HEK293 (cell line): ENCODE measurements around the gene BUB3.

Experiments
- CTCF ChIA-PET: fragments of 350-600 bp; formaldehyde crosslinking; extraction: SDS; loops from one replicate; lab custom pipeline; 2021; ENCODE audit warnings: antibody characterized with exemption; lab: Yijun Ruan, JAX
- POLR2A ChIA-PET: fragments of 300-600 bp; formaldehyde crosslinking; extraction: SDS; loops from one replicate; lab custom pipeline; 2020; ENCODE audit warnings: antibody characterized with exemption, inconsistent platforms; lab: Yijun Ruan, JAX
- H3K27ac ChIP-seq: fragments of 200-500 bp; sonication (Bioruptor generic); 2 replicates; pipeline ENCODE4 v1.5.1; 2014; ENCODE audit warnings: low read depth, low read length, control low read depth, inconsistent platforms; ENCODE audit errors: extremely low read depth
- H3K36me3 ChIP-seq, 2 experiments: fragments of 200-500 bp in 1 of 2; sonication (Bioruptor generic) in 1 of 2; 1 replicate in 1 of 2; 2 replicates in 1 of 2; pipeline ENCODE4 v1.5.1; 2014 to 2017; ENCODE audit warnings: inconsistent platforms in 2 of 2, low read length in 2 of 2; ENCODE audit not compliant: control insufficient read depth in 2 of 2, insufficient read depth in 1 of 2
- H3K4me1 ChIP-seq: fragments of 200-500 bp; sonication (Bioruptor generic); 2 replicates; pipeline ENCODE4 v1.5.1; 2014; ENCODE audit warnings: mild to moderate bottlenecking, low read length, inconsistent platforms; ENCODE audit not compliant: control insufficient read depth, insufficient read depth
- H3K4me3 ChIP-seq: 2 replicates; pipeline ENCODE4 v1.5.1; 2011; ENCODE audit warnings: low read depth, mild to moderate bottlenecking, control low read depth, low read length, moderate library complexity
- H3K9me3 ChIP-seq: fragments of 200-500 bp; sonication (Bioruptor generic); 2 replicates; pipeline ENCODE4 v1.5.1; 2014; ENCODE audit warnings: low read depth, low read length, inconsistent platforms; ENCODE audit not compliant: control insufficient read depth, insufficient read depth
- HOXA7 ChIP-seq: sonication (generic); formaldehyde crosslinking; IDR thresholded peaks from 2 replicates; pipeline ENCODE4 v1.8.1; 2022; ENCODE audit warnings: missing genetic modification reagents, borderline replicate concordance
- IKZF3 ChIP-seq: fragments of 450-650 bp; IDR thresholded peaks from 2 replicates; pipeline ENCODE4 v1.5.0; 2018; ENCODE audit warnings: missing biosample characterization, mild to moderate bottlenecking, missing genetic modification characterization, moderate library complexity
- KLF16 ChIP-seq: fragments of 450-650 bp; formaldehyde crosslinking; IDR thresholded peaks from 2 replicates; pipeline ENCODE4 v1.5.1; 2017; ENCODE audit warnings: missing biosample characterization, missing genetic modification characterization
- KLF9 ChIP-seq: fragments of 450-650 bp; formaldehyde crosslinking; IDR thresholded peaks from 2 replicates; pipeline ENCODE4 v1.5.1; 2016; ENCODE audit warnings: missing biosample characterization, missing genetic modification characterization, low read depth
- SP3 ChIP-seq: fragments of 450-650 bp; formaldehyde crosslinking; IDR thresholded peaks from 2 replicates; pipeline ENCODE4 v1.5.1; 2016; ENCODE audit warnings: missing biosample characterization, missing genetic modification characterization
- ZFP41 ChIP-seq: fragments of 450-650 bp; formaldehyde crosslinking; IDR thresholded peaks from 2 replicates; pipeline ENCODE4 v1.5.1; 2016; ENCODE audit warnings: missing biosample characterization, missing genetic modification characterization, borderline replicate concordance
- ZNF112 ChIP-seq: fragments of 450-650 bp; formaldehyde crosslinking; IDR thresholded peaks from 2 replicates; pipeline ENCODE4 v1.5.0; 2017; ENCODE audit warnings: missing biosample characterization, missing genetic modification characterization
- ZNF2 ChIP-seq: fragments of 450-650 bp; formaldehyde crosslinking; IDR thresholded peaks from 2 replicates; pipeline ENCODE4 v1.5.1; 2016; ENCODE audit warnings: missing biosample characterization, missing genetic modification characterization
- ZNF211 ChIP-seq: fragments of 450-650 bp; formaldehyde crosslinking; IDR thresholded peaks from 2 replicates; pipeline ENCODE4 v1.5.1; 2016; ENCODE audit warnings: low read depth, missing biosample characterization, missing genetic modification characterization
- ZNF354C ChIP-seq: fragments of 450-650 bp; formaldehyde crosslinking; IDR thresholded peaks from 2 replicates; pipeline ENCODE4 v1.5.1; 2016; ENCODE audit warnings: missing biosample characterization, missing genetic modification characterization, low read depth, borderline replicate concordance
- ZNF391 ChIP-seq: fragments of 450-650 bp; formaldehyde crosslinking; IDR thresholded peaks from 2 replicates; pipeline ENCODE4 v1.5.1; 2016; ENCODE audit warnings: low read depth, missing biosample characterization, missing genetic modification characterization, borderline replicate concordance
- ZNF510 ChIP-seq: fragments of 450-650 bp; formaldehyde crosslinking; IDR thresholded peaks from 2 replicates; pipeline ENCODE4 v1.5.1; 2018; ENCODE audit warnings: mild to moderate bottlenecking, missing genetic modification characterization, missing biosample characterization; ENCODE audit not compliant: insufficient replicate concordance
- ZNF571 ChIP-seq: fragments of 450-650 bp; formaldehyde crosslinking; IDR thresholded peaks from 2 replicates; pipeline ENCODE4 v1.5.0; 2017; ENCODE audit warnings: missing biosample characterization, missing genetic modification characterization
- ZNF596 ChIP-seq: fragments of 450-650 bp; IDR thresholded peaks from 2 replicates; pipeline ENCODE4 v1.5.0; 2018; ENCODE audit warnings: missing biosample characterization, mild to moderate bottlenecking, missing genetic modification characterization, moderate library complexity
- ZNF776 ChIP-seq: fragments of 450-650 bp; formaldehyde crosslinking; IDR thresholded peaks from 2 replicates; pipeline ENCODE4 v1.5.0; 2017; ENCODE audit warnings: missing biosample characterization, missing genetic modification characterization, borderline replicate concordance
- ZNF791 ChIP-seq: fragments of 450-650 bp; formaldehyde crosslinking; IDR thresholded peaks from 2 replicates; pipeline ENCODE4 v1.5.1; 2016; ENCODE audit warnings: missing biosample characterization, missing genetic modification characterization
- ZSCAN23 ChIP-seq: fragments of 450-650 bp; formaldehyde crosslinking; IDR thresholded peaks from 2 replicates; pipeline ENCODE4 v1.5.1; 2016; ENCODE audit warnings: missing biosample characterization, missing genetic modification characterization
- TF ChIP-seq, protein P1 (sequence below): IDR thresholded peaks from 2 replicates; pipeline ENCODE4 v1.6.1; 2011; ENCODE audit warnings: mild to moderate bottlenecking, low read depth, low read length, borderline replicate concordance
- TF ChIP-seq, protein P2 (sequence below): fragments of 450-650 bp; formaldehyde crosslinking; IDR thresholded peaks from 2 replicates; pipeline ENCODE4 v1.5.1; 2016; ENCODE audit warnings: missing biosample characterization, missing genetic modification characterization
- TF ChIP-seq, protein P3 (sequence below): fragments of 450-650 bp; formaldehyde crosslinking; IDR thresholded peaks from 2 replicates; pipeline ENCODE4 v1.5.1; 2016; ENCODE audit warnings: missing biosample characterization, missing genetic modification characterization, low read depth
- TF ChIP-seq, protein P4 (sequence below): fragments of 450-650 bp; formaldehyde crosslinking; IDR thresholded peaks from 2 replicates; pipeline ENCODE4 v1.5.1; 2016; ENCODE audit warnings: missing biosample characterization, missing genetic modification characterization
- TF ChIP-seq, protein P5 (sequence below): sonication (generic); formaldehyde crosslinking; IDR thresholded peaks from 2 replicates; pipeline ENCODE4 v1.8.1; 2022; ENCODE audit warnings: mild to moderate bottlenecking, moderate library complexity, missing genetic modification reagents
- TF ChIP-seq, protein P6 (sequence below): fragments of 450-650 bp; formaldehyde crosslinking; IDR thresholded peaks from 2 replicates; pipeline ENCODE4 v1.5.1; 2016; ENCODE audit warnings: missing biosample characterization, missing genetic modification characterization

Gene BUB3

DNA sequence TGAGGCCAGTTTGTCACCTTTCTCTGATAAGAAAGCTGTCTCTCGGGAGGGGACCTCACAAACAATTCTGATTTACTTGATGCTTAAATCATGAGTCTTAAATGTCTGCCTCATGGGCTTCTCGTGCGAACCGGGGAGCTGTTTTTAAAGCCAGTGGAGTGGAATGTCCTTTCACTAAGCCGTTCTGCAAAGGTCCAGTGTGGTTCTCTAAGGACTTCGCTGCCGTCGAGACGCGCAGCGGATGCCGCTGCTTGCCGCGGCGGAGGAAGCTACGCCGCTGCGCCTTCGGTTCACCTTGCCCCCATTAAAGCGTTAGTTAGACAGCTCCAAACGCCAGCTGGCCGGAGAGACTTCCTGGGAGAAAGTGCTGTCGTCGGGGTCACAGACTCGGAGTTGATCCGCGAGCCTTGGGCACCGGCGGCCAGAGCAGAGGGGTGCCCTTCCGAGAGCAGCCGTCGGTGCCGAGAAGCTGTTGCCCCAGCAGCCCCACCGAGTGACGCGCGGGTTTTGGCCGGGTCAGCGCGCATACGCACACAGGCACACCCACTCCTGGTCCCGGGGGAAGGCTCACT is 19.8 kb upstream of the BUB3 start:
- ChIA-PET CTCF (interaction anchor here (0.6 to 4.1 kb wide), 10 partner anchors 25 to 662 kb away, joined by 3 to 20 read pairs (median 4); no protein-coding TSS in a partner anchor), POLR2A (interaction anchor here (1.1 kb wide), 1 partner anchor 20 kb away, joined by 6 read pairs; the partner anchor contains the start of gene BUB3)
- H3K9me3 ChIP-seq: no peaks in the 10 kb centered on the region
- H3K4me3 ChIP-seq: no peak overlapping the region
- H3K27ac ChIP-seq: no peak overlapping the region; the same call in 1 of the 2 replicates
- H3K4me1 ChIP-seq: no peaks in the 10 kb centered on the region
- TF ChIP-seq IKZF3 (tag by site-specific recombination): no peak
- no peak for TF ChIP-seq ZNF776 (tag by site-specific recombination)
- TF ChIP-seq ZNF211 (tag by site-specific recombination): no peak
- no peak for TF ChIP-seq ZNF791
- TF ChIP-seq ZFP41 (tag by site-specific recombination): no peak
- TF ChIP-seq ZNF354C: no peak
- TF ChIP-seq, protein P1, sequence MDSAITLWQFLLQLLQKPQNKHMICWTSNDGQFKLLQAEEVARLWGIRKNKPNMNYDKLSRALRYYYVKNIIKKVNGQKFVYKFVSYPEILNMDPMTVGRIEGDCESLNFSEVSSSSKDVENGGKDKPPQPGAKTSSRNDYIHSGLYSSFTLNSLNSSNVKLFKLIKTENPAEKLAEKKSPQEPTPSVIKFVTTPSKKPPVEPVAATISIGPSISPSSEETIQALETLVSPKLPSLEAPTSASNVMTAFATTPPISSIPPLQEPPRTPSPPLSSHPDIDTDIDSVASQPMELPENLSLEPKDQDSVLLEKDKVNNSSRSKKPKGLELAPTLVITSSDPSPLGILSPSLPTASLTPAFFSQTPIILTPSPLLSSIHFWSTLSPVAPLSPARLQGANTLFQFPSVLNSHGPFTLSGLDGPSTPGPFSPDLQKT: no peak
- TF ChIP-seq KLF16: no peak
- TF ChIP-seq, protein P2, sequence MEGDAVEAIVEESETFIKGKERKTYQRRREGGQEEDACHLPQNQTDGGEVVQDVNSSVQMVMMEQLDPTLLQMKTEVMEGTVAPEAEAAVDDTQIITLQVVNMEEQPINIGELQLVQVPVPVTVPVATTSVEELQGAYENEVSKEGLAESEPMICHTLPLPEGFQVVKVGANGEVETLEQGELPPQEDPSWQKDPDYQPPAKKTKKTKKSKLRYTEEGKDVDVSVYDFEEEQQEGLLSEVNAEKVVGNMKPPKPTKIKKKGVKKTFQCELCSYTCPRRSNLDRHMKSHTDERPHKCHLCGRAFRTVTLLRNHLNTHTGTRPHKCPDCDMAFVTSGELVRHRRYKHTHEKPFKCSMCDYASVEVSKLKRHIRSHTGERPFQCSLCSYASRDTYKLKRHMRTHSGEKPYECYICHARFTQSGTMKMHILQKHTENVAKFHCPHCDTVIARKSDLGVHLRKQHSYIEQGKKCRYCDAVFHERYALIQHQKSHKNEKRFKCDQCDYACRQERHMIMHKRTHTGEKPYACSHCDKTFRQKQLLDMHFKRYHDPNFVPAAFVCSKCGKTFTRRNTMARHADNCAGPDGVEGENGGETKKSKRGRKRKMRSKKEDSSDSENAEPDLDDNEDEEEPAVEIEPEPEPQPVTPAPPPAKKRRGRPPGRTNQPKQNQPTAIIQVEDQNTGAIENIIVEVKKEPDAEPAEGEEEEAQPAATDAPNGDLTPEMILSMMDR: no peak
- no peak for TF ChIP-seq KLF9 (tag by site-specific recombination)
- no peak for TF ChIP-seq ZNF112 (tag by site-specific recombination)
- TF ChIP-seq ZSCAN23: no peak
- no peak for TF ChIP-seq ZNF596
- TF ChIP-seq HOXA7 (CRISPR knock-in tag): no peak
- TF ChIP-seq ZNF510 (tag by site-specific recombination): no peak
- TF ChIP-seq, protein P3, sequence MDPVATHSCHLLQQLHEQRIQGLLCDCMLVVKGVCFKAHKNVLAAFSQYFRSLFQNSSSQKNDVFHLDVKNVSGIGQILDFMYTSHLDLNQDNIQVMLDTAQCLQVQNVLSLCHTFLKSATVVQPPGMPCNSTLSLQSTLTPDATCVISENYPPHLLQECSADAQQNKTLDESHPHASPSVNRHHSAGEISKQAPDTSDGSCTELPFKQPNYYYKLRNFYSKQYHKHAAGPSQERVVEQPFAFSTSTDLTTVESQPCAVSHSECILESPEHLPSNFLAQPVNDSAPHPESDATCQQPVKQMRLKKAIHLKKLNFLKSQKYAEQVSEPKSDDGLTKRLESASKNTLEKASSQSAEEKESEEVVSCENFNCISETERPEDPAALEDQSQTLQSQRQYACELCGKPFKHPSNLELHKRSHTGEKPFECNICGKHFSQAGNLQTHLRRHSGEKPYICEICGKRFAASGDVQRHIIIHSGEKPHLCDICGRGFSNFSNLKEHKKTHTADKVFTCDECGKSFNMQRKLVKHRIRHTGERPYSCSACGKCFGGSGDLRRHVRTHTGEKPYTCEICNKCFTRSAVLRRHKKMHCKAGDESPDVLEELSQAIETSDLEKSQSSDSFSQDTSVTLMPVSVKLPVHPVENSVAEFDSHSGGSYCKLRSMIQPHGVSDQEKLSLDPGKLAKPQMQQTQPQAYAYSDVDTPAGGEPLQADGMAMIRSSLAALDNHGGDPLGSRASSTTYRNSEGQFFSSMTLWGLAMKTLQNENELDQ (tag by site-specific recombination): no peak
- no peak for TF ChIP-seq ZNF391 (tag by site-specific recombination)
- no peak for TF ChIP-seq ZNF2 (tag by site-specific recombination)
- no peak for TF ChIP-seq SP3 (tag by site-specific recombination)
- H3K36me3 ChIP-seq: no peaks in the 10 kb centered on the region

DNA sequence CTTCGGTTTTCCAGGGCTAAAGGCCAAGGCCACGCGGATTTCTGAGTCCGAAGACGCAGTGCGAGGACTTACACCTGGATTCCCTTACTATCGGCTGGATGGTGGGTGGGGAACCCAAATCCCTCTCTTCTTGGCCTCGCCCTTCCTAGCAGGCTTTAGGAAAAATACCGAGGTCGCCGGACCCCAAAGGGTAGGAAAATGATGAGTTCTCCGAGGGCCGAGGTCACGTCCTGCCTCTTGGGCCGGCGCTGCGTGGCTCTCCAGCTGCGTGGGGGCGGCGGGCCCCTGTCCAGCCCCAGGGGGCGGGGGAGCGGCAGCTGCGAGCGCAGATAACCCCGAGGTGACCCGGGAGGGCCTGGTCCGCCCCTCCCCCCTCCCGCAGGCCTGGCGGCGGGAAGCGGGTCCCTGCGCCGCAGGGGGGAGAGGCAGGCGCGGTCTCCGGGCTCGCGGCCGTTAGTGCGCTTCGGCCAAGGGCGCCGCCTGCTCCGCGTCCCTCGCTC is 19.2 kb upstream of the BUB3 start:
- Histone ChIP-seq H3K4me1 (no peaks in the 10 kb centered on the region), H3K27ac (peak overlapping the region; percentile 25; the same call in 1 of the 2 replicates), H3K36me3 (no peaks in the 10 kb centered on the region), H3K9me3 (no peaks in the 10 kb centered on the region), H3K4me3 (peak overlapping the region; percentile 51)
- POLR2A ChIA-PET: interaction anchor here (1.1 kb wide), 1 partner anchor 19 kb away, joined by 6 read pairs; the partner anchor contains the start of gene BUB3
- CTCF ChIA-PET: interaction anchor here (1.7 to 4.1 kb wide), 3 partner anchors 24 to 245 kb away, joined by 10 to 20 read pairs (median 16); no protein-coding TSS in a partner anchor
- TF ChIP-seq, protein P4, sequence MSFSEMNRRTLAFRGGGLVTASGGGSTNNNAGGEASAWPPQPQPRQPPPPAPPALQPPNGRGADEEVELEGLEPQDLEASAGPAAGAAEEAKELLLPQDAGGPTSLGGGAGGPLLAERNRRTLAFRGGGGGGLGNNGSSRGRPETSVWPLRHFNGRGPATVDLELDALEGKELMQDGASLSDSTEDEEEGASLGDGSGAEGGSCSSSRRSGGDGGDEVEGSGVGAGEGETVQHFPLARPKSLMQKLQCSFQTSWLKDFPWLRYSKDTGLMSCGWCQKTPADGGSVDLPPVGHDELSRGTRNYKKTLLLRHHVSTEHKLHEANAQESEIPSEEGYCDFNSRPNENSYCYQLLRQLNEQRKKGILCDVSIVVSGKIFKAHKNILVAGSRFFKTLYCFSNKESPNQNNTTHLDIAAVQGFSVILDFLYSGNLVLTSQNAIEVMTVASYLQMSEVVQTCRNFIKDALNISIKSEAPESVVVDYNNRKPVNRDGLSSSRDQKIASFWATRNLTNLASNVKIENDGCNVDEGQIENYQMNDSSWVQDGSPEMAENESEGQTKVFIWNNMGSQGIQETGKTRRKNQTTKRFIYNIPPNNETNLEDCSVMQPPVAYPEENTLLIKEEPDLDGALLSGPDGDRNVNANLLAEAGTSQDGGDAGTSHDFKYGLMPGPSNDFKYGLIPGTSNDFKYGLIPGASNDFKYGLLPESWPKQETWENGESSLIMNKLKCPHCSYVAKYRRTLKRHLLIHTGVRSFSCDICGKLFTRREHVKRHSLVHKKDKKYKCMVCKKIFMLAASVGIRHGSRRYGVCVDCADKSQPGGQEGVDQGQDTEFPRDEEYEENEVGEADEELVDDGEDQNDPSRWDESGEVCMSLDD (tag by site-specific recombination): peak; percentile 56; the same call in 1 of the 2 replicates
- TF ChIP-seq ZNF571 (tag by site-specific recombination): no peak
- TF ChIP-seq, protein P5, sequence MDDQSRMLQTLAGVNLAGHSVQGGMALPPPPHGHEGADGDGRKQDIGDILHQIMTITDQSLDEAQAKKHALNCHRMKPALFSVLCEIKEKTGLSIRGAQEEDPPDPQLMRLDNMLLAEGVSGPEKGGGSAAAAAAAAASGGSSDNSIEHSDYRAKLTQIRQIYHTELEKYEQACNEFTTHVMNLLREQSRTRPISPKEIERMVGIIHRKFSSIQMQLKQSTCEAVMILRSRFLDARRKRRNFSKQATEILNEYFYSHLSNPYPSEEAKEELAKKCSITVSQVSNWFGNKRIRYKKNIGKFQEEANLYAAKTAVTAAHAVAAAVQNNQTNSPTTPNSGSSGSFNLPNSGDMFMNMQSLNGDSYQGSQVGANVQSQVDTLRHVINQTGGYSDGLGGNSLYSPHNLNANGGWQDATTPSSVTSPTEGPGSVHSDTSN (CRISPR knock-in tag): no peak; the same call in 1 of the 2 replicates
- TF ChIP-seq, protein P6, sequence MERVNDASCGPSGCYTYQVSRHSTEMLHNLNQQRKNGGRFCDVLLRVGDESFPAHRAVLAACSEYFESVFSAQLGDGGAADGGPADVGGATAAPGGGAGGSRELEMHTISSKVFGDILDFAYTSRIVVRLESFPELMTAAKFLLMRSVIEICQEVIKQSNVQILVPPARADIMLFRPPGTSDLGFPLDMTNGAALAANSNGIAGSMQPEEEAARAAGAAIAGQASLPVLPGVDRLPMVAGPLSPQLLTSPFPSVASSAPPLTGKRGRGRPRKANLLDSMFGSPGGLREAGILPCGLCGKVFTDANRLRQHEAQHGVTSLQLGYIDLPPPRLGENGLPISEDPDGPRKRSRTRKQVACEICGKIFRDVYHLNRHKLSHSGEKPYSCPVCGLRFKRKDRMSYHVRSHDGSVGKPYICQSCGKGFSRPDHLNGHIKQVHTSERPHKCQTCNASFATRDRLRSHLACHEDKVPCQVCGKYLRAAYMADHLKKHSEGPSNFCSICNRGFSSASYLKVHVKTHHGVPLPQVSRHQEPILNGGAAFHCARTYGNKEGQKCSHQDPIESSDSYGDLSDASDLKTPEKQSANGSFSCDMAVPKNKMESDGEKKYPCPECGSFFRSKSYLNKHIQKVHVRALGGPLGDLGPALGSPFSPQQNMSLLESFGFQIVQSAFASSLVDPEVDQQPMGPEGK (tag by site-specific recombination): peak; percentile 57
